Measurements from ENCODE around the gene ZNF175.

Gene ZNF175

DNA sequence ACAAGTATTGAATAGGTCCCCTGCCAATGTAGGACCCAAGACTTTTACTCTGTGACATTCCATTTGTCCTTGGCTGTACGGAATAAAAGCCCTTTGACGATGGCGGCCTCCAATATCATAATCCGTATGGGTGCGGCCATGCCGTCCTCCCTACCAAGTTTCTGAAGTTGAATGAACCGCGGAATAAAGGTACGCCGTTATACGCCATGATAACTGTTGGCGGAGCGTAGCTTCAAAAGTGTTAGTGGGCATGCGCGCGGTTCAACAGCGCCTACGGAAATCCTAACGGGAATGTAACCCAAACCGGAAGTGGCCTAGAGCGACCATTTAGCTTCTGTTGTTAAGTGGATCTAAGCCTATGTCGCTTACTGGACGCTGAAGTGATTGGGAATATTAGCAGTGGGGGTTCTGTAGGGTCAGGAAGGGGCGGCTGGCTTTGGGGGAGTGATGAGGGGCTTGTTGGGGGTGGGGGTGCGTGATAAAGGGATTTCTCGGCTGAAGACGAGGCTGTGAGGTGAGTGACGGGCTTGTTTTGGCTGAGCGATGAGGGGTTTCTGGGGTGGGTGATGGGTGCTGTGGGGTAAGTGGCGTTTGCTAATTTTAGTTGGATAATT, at the start of gene ZNF175:
Gene ZNF175 (plus strand): TSS at position 322 of the 614 bp plus-strand sequence. CDS start 2,047 bp downstream, outside the sequence.
- peak; percentile 63 for DNase-seq

DNA sequence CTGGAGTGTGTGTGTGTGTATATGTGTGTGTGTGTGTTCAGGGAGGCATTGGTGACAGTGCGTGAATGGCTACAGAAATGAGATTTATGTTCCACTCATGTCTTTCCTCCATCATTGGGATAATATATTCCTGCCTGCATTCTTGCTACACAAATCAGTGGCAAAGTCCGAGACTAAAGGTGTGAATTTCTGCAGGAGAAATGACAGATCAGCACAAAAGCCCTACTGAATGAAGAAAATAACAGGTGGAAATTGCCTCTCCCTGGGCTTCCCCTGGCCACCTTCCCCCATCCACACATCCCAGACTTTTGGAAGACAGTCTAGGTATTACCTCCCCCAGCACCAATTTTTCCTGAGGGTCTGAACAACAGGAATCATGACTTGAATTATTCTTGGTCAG, 49.7 kb upstream of the ZNF175 start:
- no peak for DNase-seq

DNA sequence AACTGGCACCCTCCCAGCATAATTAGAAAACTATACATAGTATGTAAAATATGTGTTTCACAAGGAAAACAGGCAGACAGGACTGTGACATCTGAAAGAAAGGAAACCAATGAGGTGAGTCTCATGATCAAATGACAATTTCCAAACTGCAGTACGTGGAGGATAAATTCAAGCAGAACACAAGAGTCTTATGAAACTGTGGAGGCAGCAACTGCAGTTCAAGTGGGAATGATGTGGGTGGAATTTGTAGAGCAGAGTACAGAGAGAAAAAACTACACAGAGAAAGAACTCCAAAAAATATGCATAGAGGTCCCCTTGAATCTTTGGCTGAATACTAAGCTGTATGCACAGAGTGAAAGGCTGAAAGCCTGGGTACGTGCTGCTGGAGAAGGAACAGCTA, 49.3 kb upstream of the ZNF175 start:
- no peak for DNase-seq

DNA sequence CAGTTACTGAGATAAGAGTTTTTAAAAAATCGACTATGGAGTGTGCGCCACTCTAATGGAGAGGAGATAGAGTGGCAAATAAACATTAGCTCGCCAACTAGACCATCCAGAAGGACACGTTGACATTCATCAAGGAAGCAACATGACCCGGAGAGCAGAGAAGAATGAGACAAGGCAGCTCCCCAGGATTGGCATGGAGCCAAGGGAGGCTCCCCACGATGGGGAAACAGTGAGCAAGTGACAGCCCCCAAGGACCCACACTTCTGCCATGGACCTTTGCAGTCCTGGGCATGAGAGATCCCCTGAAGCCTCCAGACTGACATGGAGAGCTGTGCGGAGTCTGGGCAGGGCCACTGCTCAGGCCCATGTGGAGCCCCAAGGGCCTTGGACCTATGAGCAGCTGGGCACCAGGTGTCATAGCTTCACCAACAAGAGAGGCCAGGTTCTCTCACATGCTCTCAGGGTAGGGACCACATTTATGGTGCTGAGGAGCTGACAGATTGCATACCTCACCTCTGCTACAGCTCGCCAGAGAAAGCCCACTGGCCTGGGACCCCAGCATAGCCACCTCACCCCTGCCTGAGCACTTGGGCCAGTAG, 46.3 kb upstream of the ZNF175 start:
- DNase-seq: no peak

DNA sequence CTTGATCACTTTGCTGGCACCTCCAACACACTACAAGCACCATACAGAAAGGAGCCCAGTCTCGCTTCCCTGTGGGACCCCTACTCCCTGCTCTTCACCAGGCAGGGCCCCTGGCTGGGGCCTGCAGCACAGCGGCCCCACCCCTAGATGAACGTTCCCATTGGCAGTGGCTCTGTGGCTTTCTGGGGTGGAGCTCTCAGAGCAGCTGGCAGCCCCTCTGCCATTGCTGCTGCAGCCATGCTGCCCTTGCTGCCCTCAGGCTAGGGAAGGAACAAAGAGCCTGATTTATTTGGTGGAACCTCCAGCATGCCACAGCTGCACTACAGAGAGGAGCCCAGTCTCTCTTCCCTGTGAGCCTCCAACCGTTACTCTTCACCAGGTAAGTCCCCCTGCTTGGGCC, 45.4 kb upstream of the ZNF175 start:
- no peak for DNase-seq

DNA sequence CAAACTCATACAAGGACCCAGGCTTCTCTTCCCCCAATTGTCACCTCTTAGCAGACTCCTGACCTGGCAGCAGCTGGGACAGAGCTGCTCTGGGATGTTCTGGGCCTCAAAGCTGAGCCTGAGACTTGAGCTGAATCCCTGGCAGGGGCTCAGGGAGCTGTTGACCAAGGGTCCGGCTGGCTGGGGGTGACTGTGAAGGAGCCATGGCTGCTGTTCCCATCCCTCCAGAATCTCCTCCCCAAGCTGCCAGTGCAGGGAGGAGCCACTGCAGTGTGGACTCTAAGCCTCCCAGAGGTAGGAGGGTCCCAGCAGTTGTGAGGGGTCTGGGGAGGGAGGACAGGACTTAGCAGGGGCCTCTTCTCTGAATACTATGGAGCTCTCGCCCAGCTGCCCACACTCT, 41.8 kb upstream of the ZNF175 start:
- DNase-seq: no peak

DNA sequence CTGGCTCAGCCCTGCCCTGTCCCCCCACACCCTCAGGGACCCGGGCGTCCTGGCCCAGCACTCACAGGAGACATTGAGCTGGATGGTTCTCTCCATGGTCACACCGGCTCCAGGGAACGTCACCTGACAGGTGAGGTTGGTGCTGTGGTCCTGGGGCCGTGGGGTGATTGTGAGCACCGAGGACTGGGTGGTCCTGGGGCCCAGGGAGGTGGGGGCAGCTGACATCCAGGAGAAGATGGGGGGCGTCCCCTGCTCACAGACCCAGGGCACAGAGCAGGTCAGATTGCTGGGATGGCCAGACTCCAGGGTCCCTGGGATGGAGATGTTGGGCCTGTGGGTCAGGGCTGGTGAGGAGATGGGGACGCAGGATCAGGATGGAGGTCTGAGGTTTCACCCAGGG, 40.5 kb upstream of the ZNF175 start:
- DNase-seq: no peak

DNA sequence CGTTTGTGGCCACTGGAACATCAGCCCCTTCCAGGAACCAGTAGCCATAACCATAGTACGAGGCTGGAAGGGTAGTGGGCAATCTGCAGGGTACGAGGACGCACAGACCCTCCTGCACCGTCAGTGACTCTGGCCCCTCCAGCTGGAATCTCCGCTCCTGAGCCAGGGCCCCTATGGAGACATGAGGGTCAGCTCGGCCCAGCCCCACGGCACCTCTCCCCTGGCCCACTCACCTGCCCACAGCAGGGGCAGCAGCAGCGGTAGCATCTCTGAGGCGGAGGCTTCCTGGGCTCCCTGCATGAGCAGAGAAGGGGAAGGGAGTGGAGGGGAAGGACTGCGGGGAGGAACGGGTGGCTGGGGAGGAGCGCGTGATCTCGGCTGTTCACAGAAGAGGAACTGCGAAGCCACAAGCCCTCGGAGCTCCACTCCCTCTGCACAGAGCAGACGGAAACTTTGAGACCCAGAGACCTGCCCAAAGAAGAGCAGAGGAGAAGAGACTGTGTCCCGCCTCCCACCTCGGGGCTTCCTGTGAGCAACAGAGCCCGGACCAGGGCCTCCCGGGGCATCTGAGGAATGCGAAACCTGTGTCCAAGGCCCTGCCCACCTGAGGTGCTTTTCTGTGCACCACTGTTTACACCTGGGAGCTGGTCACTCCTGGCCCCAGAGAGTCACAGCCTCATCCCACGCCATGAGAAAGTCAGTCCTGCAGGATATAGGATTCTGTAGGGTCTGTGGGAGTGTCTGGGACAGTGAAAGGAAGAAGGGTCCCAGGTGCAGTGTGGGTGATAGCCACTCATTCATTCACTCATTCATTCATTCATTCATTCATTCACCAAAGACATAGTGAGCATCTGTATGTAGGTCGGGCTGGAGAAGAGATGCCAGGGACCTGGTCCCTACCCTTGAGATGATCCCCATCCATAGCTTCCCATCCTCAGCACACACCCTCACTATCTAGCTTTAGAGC, 39.5 kb upstream of the ZNF175 start, which contains the start of gene SIGLEC6:
Gene SIGLEC6 (minus strand): TSS at position 322 of the 967 bp plus-strand sequence. CDS start 22 bp downstream, at position 300.
- no peak for DNase-seq

DNA sequence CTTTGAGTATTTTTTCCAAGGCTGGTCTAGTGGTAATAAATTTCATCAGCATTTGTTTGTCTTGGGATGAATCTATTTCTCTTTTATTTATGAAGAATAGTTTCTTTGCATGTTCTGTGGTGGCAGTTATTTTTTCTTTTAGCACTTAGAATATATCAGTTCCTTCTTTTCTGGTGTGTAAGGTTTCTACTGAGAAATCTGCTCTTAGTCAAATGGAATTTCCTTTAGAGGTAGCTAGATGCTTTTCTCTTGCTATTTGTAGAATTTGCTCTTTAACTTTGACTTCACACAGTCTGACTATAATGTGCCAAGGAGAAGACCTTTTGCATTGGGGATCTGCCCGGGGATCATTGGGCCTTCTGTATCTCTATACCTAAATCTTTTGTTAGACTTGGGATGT, 35.5 kb upstream of the ZNF175 start:
- DNase-seq: no peak

DNA sequence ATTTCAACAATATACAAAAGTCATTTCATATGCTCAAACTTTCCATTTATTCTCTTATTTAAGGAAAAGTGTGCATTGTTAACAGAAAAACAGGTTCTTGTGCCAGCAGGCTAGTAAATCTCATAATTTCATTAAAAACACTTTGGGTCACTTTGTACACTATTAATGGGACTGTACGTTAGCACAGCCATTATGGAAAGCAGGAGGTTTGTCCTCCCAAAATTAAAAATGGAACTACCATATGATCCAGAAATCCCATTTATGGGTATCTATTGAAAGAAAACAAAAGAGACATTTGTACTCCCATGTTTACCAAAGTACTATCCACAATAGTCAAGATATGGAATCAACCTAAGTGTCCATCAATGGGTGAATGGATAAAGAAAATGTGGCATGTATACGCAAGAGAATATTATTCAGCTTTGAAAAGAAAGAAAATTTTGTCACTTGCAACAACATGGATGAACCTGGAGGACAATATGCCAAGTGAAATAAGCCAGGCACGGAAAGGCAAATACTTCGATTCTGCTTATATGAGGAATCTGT, 31.2 kb upstream of the ZNF175 start:
- DNase-seq: no peak

DNA sequence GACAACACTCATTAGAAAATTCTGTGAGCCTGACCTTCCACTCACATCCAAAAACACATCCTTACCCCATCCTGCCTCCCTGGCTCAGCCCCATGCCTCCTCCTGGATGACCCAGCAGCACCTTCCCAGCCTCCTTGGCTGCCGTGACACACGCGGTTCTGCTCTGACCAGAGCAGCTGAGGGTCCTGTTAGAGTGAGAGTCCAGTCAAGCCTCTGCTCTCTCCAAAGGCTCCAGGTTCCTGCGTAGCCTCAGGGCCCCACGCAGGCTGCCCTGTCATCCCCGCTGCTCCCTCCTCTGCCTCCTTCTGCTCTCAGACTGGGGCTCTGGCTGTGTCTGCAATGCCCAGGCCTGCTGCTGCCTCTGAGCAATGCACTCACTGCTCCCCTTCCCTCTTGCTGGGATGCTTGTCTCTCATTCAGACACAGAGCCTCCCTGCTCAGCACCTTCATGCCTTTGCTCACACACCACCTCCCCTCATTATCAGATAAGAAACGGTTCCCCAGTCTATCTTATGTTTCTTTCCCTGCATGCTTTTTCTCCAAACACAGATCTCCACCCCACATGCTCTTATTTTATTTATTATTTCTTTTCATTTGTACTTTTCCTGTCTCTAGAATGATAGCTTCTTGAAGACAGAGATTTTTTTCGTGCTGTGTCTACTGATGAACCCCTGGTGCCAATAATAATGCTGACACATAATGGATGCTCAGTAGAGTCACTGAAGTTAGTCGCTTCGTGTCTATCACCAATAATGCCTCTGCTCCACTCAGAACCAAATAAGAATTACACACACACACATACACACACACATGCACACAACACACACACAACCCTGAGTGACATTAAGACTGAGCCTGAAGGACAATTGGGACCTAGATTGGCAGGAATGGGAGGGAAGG, 29.4 kb upstream of the ZNF175 start:
- DNase-seq: no peak

DNA sequence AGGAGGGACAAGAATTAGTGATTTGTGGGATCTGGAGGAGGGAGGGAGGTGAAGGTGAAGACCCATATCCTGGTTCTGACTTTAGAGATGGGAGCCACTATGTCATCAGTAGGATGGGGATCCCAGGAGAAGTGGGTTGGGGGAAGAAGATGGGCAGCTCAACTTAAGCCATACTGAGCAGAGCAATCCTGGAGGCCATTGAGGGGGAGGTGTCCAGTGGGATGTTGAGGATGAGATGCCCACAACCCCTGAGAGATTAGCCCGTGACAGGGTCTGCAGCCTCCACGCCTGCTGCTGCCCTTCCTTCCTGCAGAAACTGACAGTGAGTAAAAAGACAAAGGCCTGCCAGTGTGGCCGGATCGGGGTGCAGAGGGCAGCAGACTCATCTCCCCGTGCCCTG, 28.4 kb upstream of the ZNF175 start:
- DNase-seq: no peak

DNA sequence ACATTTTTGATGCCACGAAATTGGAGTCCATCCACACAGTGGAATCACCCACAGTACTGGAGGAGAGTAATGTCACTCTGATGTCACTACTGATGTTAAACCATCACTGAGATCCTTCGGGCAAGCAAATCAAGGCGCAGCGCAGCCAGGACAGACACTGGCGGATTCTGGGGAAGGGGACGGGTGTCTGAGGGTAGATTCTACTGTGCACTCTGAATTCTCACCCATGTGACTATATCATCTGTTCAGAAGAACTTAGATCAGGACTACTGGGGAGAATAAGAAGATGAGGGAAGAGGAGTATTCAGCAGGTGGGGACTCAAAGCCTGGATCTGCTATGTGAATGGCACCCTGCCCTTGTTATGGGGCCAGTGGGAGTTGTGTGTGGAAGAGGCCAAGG, 27.0 kb upstream of the ZNF175 start:
- DNase-seq: no peak

DNA sequence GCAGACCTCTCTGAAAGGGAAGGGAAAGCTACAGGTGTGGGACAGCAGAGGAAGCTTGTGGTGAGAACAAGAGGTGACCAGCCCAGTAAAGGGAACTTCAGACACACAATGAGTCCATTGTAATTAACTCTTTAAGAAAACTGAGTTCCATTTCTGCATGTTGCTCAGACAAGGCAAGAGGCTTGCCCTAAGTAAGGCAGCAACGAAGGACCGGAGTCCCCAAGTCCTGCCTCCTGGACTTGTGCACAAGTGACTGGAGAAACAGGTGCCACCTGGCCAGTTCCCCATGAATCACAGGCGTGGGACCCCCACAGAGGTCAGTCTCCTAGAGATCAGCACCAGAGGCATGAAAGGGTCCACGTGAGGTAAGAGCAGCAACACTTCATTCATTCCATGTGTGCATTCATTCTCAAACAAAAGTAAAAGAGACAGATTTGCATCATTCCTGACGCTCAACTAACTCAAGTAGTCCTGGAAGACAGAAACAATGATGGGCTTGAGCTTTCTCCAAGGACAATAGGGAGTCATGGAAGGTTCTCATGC, 24.9 kb upstream of the ZNF175 start:
- DNase-seq: no peak

DNA sequence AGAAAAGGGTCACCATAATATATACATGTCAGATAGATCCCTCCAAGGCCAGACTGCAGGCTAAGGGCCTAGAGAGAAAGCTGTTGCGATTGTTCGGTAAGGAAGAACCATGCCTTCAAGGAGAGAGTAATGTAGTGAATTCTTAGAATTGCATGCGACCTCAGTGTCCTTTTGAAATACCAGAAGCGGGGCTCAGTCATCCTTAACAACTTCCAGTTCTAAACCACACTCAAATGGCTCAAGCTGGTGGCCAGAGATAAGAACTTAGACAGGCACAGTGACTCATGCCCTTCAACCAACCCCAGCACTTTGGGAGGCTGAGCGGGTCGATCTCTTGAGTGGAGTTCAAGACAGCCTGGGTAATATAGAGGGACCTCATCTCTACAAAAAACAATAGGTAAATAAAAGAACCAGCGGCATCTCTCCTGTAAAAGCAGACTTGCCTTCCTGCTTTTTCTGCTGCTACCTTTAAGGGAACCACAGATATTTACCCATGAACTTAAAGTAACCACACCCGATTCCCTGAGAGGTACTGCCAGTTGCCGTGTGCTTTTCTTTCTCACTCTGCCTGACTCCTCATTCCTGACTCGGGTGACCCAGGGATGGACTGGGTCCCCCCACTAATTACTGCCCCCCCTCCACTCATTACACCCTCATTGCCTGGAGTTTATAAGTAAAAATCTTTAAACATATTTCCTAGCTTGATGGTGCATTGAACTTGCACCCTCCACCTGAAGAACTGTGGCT, 24.3 kb upstream of the ZNF175 start:
- DNase-seq: no peak

DNA sequence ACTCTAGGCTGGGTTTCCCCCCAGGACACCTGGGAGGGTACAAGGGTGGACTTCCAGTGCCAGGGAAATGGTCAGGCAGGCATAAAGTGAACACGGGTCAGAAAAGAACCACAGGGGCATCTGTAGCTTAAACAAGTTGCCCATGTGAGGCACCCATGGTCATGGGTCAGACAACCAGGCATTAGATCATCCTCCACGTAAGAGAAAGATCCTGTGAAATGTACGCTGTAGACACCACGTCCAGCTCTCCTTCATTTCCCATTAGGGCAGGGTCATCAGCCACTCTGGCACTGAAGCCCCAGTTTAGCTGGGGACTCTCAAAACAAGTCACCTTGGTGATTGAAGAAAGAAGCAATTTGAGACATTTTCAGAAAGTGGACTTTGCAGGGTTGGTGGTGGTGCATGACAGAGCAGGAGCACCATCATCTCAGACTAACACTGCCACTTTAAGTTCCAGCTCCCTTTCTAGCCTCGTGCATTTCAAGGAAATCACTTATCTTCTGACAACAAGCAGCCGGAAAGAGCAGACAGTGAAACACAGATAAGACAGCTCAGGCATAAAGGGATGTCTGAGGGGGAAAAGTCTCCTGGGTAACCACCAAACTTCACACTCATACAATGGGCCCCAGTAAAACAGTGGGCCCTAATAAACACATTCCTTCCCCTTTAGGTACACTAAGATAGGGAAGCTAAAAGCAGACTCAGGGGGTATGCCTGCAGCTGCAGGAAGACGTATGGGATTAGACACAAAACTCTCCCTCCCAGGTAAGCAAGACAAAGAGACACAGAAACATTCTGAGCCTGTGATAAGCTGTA, 23.5 kb upstream of the ZNF175 start:
- no peak for DNase-seq

DNA sequence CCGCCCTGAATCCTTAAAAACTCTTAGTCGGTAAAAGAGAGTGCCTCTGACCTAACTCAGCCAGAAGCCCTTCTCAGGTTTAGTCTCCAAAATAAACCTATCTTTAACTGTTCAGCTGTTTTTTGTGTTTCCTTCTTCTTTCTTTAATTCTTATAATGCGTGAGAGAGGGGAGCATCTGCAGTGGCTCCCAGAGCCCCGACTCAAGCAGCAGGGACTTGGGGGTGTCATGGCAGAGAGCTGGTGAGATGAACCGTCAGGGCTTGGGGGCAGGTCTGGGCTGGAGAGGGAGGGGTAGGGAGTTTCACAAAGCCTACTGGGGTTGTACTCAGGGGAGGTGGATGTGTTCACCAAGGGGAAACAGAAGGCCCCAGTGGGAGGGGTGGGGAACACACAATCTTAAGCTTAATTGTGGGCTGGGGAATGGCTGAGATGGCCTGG, 22.9 kb upstream of the ZNF175 start:
- no peak for DNase-seq

DNA sequence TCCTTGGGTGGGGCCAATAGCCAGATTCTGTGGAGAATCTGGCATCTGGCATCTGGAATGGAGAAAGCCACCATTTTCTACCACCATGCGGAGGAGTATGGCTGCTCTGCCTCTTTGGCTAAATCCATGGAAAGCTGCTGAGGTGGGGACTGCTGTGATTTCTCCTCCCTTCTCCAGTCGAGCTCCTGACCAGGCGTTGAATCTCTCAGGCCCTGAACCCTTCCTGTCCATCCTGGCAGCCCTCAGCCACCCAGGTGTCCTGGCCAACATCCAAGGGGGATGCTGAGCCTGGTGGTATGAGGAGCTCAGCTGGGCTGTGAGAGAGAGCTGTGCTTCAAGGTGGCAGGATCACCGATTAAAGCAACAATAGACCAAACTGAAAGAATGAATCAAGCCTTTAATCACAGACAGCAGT, 22.2 kb upstream of the ZNF175 start:
- DNase-seq: no peak

DNA sequence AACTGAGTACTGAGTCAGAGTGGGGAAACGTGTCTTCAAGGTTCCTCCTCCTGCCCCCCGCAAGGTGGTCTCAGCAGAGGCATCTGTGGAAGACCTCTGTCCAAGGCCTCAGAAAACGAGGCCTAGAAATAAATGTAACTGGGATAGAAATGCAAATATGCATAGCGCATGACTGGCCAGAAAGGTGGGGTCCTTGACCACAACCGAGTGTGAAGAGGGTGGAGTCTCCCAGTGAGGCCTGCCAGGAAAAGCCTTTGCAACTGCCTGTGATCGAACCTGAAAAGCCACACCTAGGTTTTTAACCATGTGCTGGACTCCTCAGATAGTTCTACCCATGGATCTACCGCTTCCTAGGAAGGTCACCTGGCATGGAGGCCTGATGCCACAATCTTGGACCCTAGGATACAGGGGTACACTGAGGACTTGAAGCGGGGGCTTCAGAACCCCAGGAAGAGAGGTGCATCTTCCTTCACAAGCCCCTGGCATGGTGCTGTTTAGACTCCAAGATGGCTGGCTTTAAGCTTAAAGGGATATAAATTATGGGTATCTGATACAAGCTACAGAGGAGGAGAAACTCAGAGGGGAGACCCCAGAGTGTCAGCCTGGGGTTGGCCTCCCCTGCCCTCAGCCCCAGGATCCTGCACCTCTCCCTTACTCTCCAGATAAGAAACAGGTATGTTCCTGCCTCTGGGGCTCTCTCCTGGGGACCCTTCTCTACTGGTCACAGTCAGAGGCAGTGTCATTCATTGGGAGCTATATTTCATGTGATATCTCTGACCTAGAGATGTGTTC, 21.4 kb upstream of the ZNF175 start:
- DNase-seq: no peak
